Endodermal cell (in vitro differentiated cells): Measurements from ENCODE around the gene SOX13. TPM values are rescaled to one million over a fixed set of nuclear protein-coding genes. Genes with fewer than 3 reads are reported as not detected.
A peak's percentile ranks its signal among the peaks of the same experiment; 100 is the strongest.

ENCODE experiments used
- DNase-seq: peaks from one replicate; pipeline ENCODE4 v3.0.0-alpha.2; 2017
- H3K27ac ChIP-seq: 2 replicates; pipeline ENCODE4 v1.5.1; 2013; ENCODE audit warnings: mild to moderate bottlenecking, low read depth, low read length, moderate library complexity
- H3K27me3 ChIP-seq: 2 replicates; pipeline ENCODE4 v1.6.1; 2013; ENCODE audit warnings: mild to moderate bottlenecking, low read length, moderate library complexity; ENCODE audit not compliant: insufficient read depth, control insufficient read depth, poor library complexity, severe bottlenecking
- H3K36me3 ChIP-seq: 2 replicates; pipeline ENCODE4 v1.7.0; 2013; ENCODE audit warnings: mild to moderate bottlenecking, low read length, moderate library complexity; ENCODE audit not compliant: control insufficient read depth, insufficient read depth
- H3K4me1 ChIP-seq: one replicate; pipeline ENCODE4 v1.7.0; 2013; ENCODE audit warnings: low read length; ENCODE audit not compliant: control insufficient read depth, insufficient read depth
- H3K4me3 ChIP-seq: 2 replicates; pipeline ENCODE4 v1.5.1; 2013; ENCODE audit warnings: mild to moderate bottlenecking, low read length, moderate library complexity
- H3K9ac ChIP-seq: 2 replicates; pipeline ENCODE4 v1.6.1; 2013; ENCODE audit warnings: mild to moderate bottlenecking, low read length, moderate library complexity; ENCODE audit not compliant: poor library complexity, severe bottlenecking; ENCODE audit errors: extremely low read depth
- H3K9me3 ChIP-seq: 2 replicates; pipeline ENCODE4 v1.6.1; 2013; ENCODE audit warnings: mild to moderate bottlenecking, low read length, moderate library complexity; ENCODE audit not compliant: control insufficient read depth
- H3K27ac Mint-ChIP-seq: 2 replicates; pipeline ENCODE4 v1.8.0; 2020; ENCODE audit warnings: mixed read lengths
- H3K27me3 Mint-ChIP-seq: 2 replicates; pipeline ENCODE4 v1.8.0; 2021; ENCODE audit warnings: mild to moderate bottlenecking, mixed read lengths; ENCODE audit not compliant: insufficient read depth
- H3K36me3 Mint-ChIP-seq: 2 replicates; pipeline ENCODE4 v1.8.0; 2020; ENCODE audit warnings: low read depth, mixed read lengths
- H3K4me1 Mint-ChIP-seq: 2 replicates; pipeline ENCODE4 v1.8.0; 2020; ENCODE audit warnings: mixed read lengths
- H3K4me3 Mint-ChIP-seq: 2 replicates; pipeline ENCODE4 v1.8.0; 2020; ENCODE audit warnings: mild to moderate bottlenecking, moderate library complexity, mixed read lengths
- H3K9me3 Mint-ChIP-seq: 2 replicates; pipeline ENCODE4 v1.8.0; 2020; ENCODE audit warnings: mild to moderate bottlenecking, mixed read lengths
- WGBS, 2 experiments: methylation state at CpG; one replicate each; pipeline versions ENCODE4 v1.1.5 to v1.1.7; 2013; ENCODE audit warnings: missing lambda C conversion rate in 2 of 2, mixed read lengths in 1 of 2; ENCODE audit not compliant: insufficient coverage in 1 of 2, insufficient read length in 1 of 2; 5-methylcytosine and 5-hydroxymethylcytosine counted together
- total RNA-seq, 2 donors: library from RNA; stranded (reverse); fragmentation: NEBNext Ultra II Directional in 1 of 2; extraction: Animal tissue kit (Norgen Biotek cat#: 25700) in 1 of 2; gene quantifications; 2 replicates in 1 of 2; 3 replicates in 1 of 2; pipeline ENCODE4 v1.2.1, GENCODE V29; 2021
- TF ChIP-seq, protein P1 (sequence below): fragments of 200-600 bp; sonication (generic); conservative IDR thresholded peaks from 2 replicates; pipeline ENCODE4 v1.5.0; 2021; ENCODE audit warnings: antibody characterized with exemption, mild to moderate bottlenecking

Gene SOX13
- total RNA-seq, 2 donors from 2014 or later = 75.3 to 85.3 TPM

DNA sequence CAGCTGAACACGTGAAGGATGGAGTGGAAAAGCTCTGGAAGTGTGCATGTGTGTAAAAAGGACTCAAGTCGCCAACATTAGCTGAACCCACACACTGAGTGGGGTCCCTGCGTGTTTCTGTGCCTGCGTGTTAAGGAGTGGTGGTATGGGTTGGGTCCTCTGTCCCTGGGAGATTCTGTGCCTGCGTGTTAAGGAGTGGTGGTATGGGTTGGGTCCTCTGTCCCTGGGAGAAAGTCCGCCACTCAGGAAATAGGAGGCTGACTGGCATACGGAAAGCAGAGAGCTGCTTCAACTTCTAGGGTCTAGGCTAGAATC lies 7.0 kb upstream of the SOX13 start:
- Mint-ChIP-seq H3K9me3 (peaks cover 7% of the 10 kb centered on the region), H3K36me3 (no peaks in the 10 kb centered on the region), H3K27ac (peak overlapping the region; percentile 80), H3K4me1 (peaks cover 29% of the 10 kb centered on the region), H3K4me3 (peak overlapping the region; percentile 8), H3K27me3 (peaks cover 3% of the 10 kb centered on the region)
- H3K4me3 ChIP-seq = no peak overlapping the region
- 87 to 97% methylated on average over 5 to 7 of the region's 7 CpGs for WGBS, 2 experiments
- H3K36me3 ChIP-seq = no peaks in the 10 kb centered on the region
- H3K27me3 ChIP-seq = no peaks in the 10 kb centered on the region
- peaks cover 5% of the 10 kb centered on the region for H3K4me1 ChIP-seq
- H3K9me3 ChIP-seq = peaks cover 20% of the 10 kb centered on the region
- DNase-seq = no peak
- H3K27ac ChIP-seq = no peak overlapping the region
- TF ChIP-seq, protein P1, sequence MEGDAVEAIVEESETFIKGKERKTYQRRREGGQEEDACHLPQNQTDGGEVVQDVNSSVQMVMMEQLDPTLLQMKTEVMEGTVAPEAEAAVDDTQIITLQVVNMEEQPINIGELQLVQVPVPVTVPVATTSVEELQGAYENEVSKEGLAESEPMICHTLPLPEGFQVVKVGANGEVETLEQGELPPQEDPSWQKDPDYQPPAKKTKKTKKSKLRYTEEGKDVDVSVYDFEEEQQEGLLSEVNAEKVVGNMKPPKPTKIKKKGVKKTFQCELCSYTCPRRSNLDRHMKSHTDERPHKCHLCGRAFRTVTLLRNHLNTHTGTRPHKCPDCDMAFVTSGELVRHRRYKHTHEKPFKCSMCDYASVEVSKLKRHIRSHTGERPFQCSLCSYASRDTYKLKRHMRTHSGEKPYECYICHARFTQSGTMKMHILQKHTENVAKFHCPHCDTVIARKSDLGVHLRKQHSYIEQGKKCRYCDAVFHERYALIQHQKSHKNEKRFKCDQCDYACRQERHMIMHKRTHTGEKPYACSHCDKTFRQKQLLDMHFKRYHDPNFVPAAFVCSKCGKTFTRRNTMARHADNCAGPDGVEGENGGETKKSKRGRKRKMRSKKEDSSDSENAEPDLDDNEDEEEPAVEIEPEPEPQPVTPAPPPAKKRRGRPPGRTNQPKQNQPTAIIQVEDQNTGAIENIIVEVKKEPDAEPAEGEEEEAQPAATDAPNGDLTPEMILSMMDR = no peak
- no peak overlapping the region for H3K9ac ChIP-seq

DNA sequence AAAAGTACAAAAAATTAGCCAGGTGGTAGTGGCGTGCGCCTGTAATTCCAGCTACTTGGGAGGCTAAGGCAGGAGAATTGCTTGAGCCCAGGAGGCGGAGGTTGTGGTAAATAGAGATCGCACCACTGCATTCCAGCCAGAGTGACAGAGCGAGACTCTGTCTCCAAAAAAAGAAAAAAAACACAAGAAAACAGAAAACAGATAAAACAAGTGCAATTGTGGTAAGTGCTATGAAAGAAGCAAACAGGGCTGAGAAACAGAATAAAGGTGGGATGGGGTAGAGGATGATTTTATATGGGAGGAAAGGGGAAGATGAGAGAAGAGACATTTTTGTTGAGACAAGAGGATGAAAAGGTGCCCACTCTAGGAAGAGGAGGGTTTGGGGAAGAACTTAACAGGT lies 5.0 kb upstream of the SOX13 start:
- peaks cover 5% of the 10 kb centered on the region for H3K4me1 ChIP-seq
- no peaks in the 10 kb centered on the region for H3K36me3 Mint-ChIP-seq
- peaks cover 3% of the 10 kb centered on the region for H3K27me3 Mint-ChIP-seq
- H3K4me3 ChIP-seq = no peak overlapping the region
- H3K9ac ChIP-seq = no peak overlapping the region
- no peak overlapping the region for H3K4me3 Mint-ChIP-seq
- H3K4me1 Mint-ChIP-seq = peaks cover 31% of the 10 kb centered on the region
- H3K27ac Mint-ChIP-seq = no peak overlapping the region
- H3K9me3 Mint-ChIP-seq = peaks cover 7% of the 10 kb centered on the region
- H3K36me3 ChIP-seq = no peaks in the 10 kb centered on the region
- no peak overlapping the region for H3K27ac ChIP-seq
- TF ChIP-seq, protein P1 = no peak
- no peaks in the 10 kb centered on the region for H3K27me3 ChIP-seq
- 96 to 100% methylated on average over 2 to 4 of the region's 5 CpGs for WGBS, 2 experiments
- DNase-seq = no peak
- H3K9me3 ChIP-seq = peaks cover 20% of the 10 kb centered on the region

DNA sequence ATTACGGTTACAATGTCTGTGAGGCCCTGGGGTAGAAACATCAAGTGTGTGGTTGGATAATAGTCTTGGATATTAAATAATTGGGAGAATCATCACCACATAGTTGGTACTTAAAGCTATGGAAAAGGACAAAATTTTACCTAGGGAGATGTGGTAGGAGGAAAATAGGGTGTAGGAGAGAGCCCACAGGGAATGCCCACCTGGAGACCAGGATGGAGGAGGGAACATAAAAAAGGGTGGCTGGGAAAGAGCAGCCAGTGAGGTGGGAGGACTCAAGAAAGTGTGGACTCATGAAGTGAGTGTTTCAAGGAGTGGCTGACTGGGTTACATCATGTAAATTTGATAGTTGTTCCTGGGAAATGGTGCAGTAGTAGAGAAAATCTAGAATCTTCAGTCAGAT lies 3.0 kb upstream of the SOX13 start:
- TF ChIP-seq, protein P1 = no peak
- H3K9ac ChIP-seq = no peak overlapping the region
- 71 to 91% methylated on average over 1 of the region's 1 CpG for WGBS, 2 experiments
- Mint-ChIP-seq H3K27me3 (peaks cover 3% of the 10 kb centered on the region), H3K36me3 (no peaks in the 10 kb centered on the region), H3K4me1 (peaks cover 29% of the 10 kb centered on the region), H3K9me3 (peaks cover 7% of the 10 kb centered on the region), H3K4me3 (no peak overlapping the region), H3K27ac (no peak overlapping the region)
- H3K4me1 ChIP-seq = peaks cover 5% of the 10 kb centered on the region
- no peak overlapping the region for H3K4me3 ChIP-seq
- H3K27ac ChIP-seq = no peak overlapping the region
- no peaks in the 10 kb centered on the region for H3K36me3 ChIP-seq
- H3K9me3 ChIP-seq = peaks cover 20% of the 10 kb centered on the region
- DNase-seq = no peak
- no peaks in the 10 kb centered on the region for H3K27me3 ChIP-seq
